Breast epithelium (tissue), 4 donors: ENCODE measurements around the gene HTT. TPM values are rescaled to one million over a fixed set of nuclear protein-coding genes. Genes with fewer than 3 reads are reported as not detected.

Experiments
- DNase-seq, 2 donors: peaks; one replicate each; pipeline ENCODE4 v3.0.0-alpha.2; 2019; ENCODE audit warnings: low spot score in 2 of 2
- H3K27ac ChIP-seq, 2 donors: fragments of 200-600 bp; sonication (generic) in 1 of 2; one replicate each; pipeline ENCODE4 v1.5.1; 2016 to 2019; ENCODE audit warnings: mild to moderate bottlenecking in 1 of 2
- H3K27me3 ChIP-seq, 2 donors: fragments of 200-600 bp; sonication (generic) in 1 of 2; one replicate each; pipeline versions ENCODE4 v1.5.1 to v1.6.0; 2017 to 2019; ENCODE audit warnings: control low read depth in 1 of 2, mild to moderate bottlenecking in 1 of 2
- H3K36me3 ChIP-seq: fragments of 200-600 bp; one replicate; pipeline ENCODE4 v1.5.1; 2019
- H3K4me1 ChIP-seq, 2 donors: fragments of 200-600 bp; sonication (generic); one replicate each; pipeline ENCODE4 v1.5.1; 2016 to 2019; ENCODE audit warnings: control low read depth in 1 of 2
- H3K4me3 ChIP-seq, 3 donors: fragments of 200-600 bp; sonication (generic); 1 replicate in 2 of 3; 2 replicates in 1 of 3; pipeline ENCODE4 v1.5.1; 2016 to 2019; ENCODE audit warnings: mild to moderate bottlenecking in 3 of 3, moderate library complexity in 2 of 3
- H3K9me3 ChIP-seq, 2 donors: fragments of 200-600 bp; sonication (generic) in 1 of 2; one replicate each; pipeline ENCODE4 v1.5.1; 2016 to 2019; ENCODE audit warnings: control low read depth in 1 of 2
- POLR2A ChIP-seq: fragments of 450-650 bp; IDR thresholded peaks from one replicate; pipeline ENCODE4 v1.6.1; 2016; ENCODE audit warnings: antibody characterized with exemption, mild to moderate bottlenecking, moderate library complexity
- POLR2AphosphoS5 ChIP-seq, 3 donors: sonication (generic); formaldehyde crosslinking; IDR thresholded peaks; one replicate each; pipeline ENCODE4 v1.6.1; 2017; ENCODE audit warnings: antibody characterized with exemption in 3 of 3
- intact Hi-C: fragments of 100-400 bp; cut with DNase I; formaldehyde crosslinking; loops from one replicate; pipeline ENCODE4 v1.15.1; 2023; ENCODE audit warnings: low total_unique reads
- total RNA-seq, 3 donors: library from RNA; depleted of rRNA; stranded (reverse); fragments of >200 nt; gene quantifications; one replicate each; pipeline ENCODE4 v1.1.0, GENCODE V29; 2016
- TF ChIP-seq, protein P1 (sequence below), 3 donors: fragments of 450-650 bp; IDR thresholded peaks; one replicate each; pipeline ENCODE4 v1.5.1; 2016 to 2017; ENCODE audit warnings: antibody characterized with exemption in 3 of 3, mild to moderate bottlenecking in 3 of 3, moderate library complexity in 3 of 3

The HTT gene
- total RNA-seq, 3 donors from 2014 or later = 53.8 to 71.1 (median 55.1) TPM

DNA sequence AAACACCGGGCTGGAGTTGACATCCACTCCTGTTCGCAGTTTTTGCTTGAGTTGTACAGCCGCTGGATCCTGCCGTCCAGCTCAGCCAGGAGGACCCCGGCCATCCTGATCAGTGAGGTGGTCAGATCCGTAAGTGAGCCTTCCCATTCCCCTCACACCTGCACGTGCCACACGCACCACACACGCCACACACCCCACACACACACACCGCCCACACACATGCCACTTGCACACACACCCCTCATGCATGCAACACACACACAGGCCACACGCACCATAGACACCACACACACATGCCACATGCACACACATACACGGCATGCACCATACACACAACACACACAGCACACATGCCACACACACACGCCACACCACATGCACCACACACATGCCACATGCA lies 154.4 kb downstream of the HTT start:
- Histone ChIP-seq H3K27me3 (no peaks in the 10 kb centered on the region), H3K9me3 (no peaks in the 10 kb centered on the region), H3K4me3 (no peak overlapping the region), H3K4me1 (no peaks in the 10 kb centered on the region), H3K36me3 (no peaks in the 10 kb centered on the region), H3K27ac (no peak overlapping the region)
- intact Hi-C loops = loop anchor here (2.0 kb wide), 1 partner anchor 60 kb away; no protein-coding TSS in a partner anchor
- TF ChIP-seq, protein P1, sequence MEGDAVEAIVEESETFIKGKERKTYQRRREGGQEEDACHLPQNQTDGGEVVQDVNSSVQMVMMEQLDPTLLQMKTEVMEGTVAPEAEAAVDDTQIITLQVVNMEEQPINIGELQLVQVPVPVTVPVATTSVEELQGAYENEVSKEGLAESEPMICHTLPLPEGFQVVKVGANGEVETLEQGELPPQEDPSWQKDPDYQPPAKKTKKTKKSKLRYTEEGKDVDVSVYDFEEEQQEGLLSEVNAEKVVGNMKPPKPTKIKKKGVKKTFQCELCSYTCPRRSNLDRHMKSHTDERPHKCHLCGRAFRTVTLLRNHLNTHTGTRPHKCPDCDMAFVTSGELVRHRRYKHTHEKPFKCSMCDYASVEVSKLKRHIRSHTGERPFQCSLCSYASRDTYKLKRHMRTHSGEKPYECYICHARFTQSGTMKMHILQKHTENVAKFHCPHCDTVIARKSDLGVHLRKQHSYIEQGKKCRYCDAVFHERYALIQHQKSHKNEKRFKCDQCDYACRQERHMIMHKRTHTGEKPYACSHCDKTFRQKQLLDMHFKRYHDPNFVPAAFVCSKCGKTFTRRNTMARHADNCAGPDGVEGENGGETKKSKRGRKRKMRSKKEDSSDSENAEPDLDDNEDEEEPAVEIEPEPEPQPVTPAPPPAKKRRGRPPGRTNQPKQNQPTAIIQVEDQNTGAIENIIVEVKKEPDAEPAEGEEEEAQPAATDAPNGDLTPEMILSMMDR (IDR thresholded peaks at IDR 0.05) = no peak
- TF ChIP-seq POLR2A = no peak
- no peak for TF ChIP-seq POLR2AphosphoS5 (IDR thresholded peaks at IDR 0.05)
- DNase-seq = no peak

DNA sequence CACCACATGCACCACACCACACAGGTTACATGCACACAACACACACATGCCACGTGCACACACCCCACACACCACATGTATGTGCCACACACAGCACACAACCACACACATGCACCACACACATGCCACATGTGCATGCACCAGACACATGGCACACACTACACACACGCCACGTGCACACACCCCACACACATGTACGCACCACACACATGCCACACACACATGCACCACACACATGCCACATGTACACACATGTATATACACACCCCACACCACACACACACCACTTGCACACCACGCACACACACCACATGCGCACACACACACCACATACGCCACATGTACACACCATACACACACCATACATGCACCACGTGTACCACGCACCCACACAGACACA lies 154.8 kb downstream of the HTT start:
- Histone ChIP-seq H3K4me1 (no peaks in the 10 kb centered on the region), H3K4me3 (no peak overlapping the region), H3K27ac (no peak overlapping the region), H3K36me3 (no peaks in the 10 kb centered on the region), H3K9me3 (no peaks in the 10 kb centered on the region), H3K27me3 (no peaks in the 10 kb centered on the region)
- DNase-seq = no peak
- intact Hi-C loops = loop anchor here (2.0 kb wide), 1 partner anchor 59 kb away; no protein-coding TSS in a partner anchor
- TF ChIP-seq, protein P1 (IDR thresholded peaks at IDR 0.05) = no peak
- no peak for TF ChIP-seq POLR2AphosphoS5 (IDR thresholded peaks at IDR 0.05)
- TF ChIP-seq POLR2A = no peak

DNA sequence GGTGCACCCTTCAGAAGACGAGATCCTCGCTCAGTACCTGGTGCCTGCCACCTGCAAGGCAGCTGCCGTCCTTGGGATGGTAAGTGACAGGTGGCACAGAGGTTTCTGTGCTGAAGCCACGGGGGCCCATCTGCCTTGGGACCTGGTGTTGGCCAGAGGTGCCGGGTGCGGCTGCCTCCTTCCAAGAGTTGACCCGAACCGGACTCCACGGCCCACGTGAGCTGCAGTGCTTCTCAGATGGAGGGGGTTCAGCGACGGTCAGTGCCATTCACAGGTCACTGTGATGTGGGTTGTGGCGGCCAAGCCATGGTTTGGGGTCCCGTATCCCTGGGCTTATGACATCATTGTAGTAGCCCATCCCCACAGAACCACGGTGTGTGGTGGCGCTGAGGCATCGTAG lies 155.5 kb downstream of the HTT start:
- Histone ChIP-seq H3K9me3 (no peaks in the 10 kb centered on the region), H3K36me3 (no peaks in the 10 kb centered on the region), H3K4me3 (no peak overlapping the region), H3K27ac (no peak overlapping the region), H3K27me3 (no peaks in the 10 kb centered on the region), H3K4me1 (no peaks in the 10 kb centered on the region)
- intact Hi-C loops = loop anchor here (2.0 kb wide), 1 partner anchor 59 kb away; no protein-coding TSS in a partner anchor
- DNase-seq = no peak
- no peak for TF ChIP-seq POLR2AphosphoS5 (IDR thresholded peaks at IDR 0.05)
- TF ChIP-seq, protein P1 (IDR thresholded peaks at IDR 0.05) = no peak

GRCh38 chr4:3231471-3231870 lies 157.0 kb downstream of the HTT start:
- Histone ChIP-seq H3K27me3 (no peaks in the 10 kb centered on the region), H3K9me3 (no peaks in the 10 kb centered on the region), H3K36me3 (no peaks in the 10 kb centered on the region), H3K4me1 (no peaks in the 10 kb centered on the region), H3K4me3 (no peak overlapping the region), H3K27ac (no peak overlapping the region)
- TF ChIP-seq POLR2AphosphoS5 (IDR thresholded peaks at IDR 0.05) (no peak), POLR2A (no peak)
- TF ChIP-seq, protein P1 (IDR thresholded peaks at IDR 0.05) = no peak
- no peak for DNase-seq
- intact Hi-C loops = no loop called here

GRCh38 chr4:3232001-3232400 lies 157.5 kb downstream of the HTT start:
- intact Hi-C loops = no loop called here
- TF ChIP-seq POLR2A (no peak), POLR2AphosphoS5 (IDR thresholded peaks at IDR 0.05) (no peak)
- TF ChIP-seq, protein P1 (IDR thresholded peaks at IDR 0.05) = no peak
- Histone ChIP-seq H3K36me3 (no peaks in the 10 kb centered on the region), H3K27me3 (no peaks in the 10 kb centered on the region), H3K4me1 (no peaks in the 10 kb centered on the region), H3K9me3 (no peaks in the 10 kb centered on the region), H3K27ac (no peak overlapping the region), H3K4me3 (no peak overlapping the region)
- no peak for DNase-seq
